PFSK-1 (cell line): ENCODE measurements around the gene ADAMTSL1.

Experiments
- POLR2AphosphoS5 ChIP-seq: IDR thresholded peaks from 2 replicates; pipeline ENCODE4 v1.6.1; 2012; ENCODE audit warnings: low read depth, mild to moderate bottlenecking, control low read depth, low read length, moderate library complexity
- SIN3A ChIP-seq: IDR thresholded peaks from 2 replicates; pipeline ENCODE4 v1.6.1; 2012; ENCODE audit warnings: mild to moderate bottlenecking, low read length, moderate library complexity, borderline replicate concordance; ENCODE audit not compliant: insufficient read depth
- TAF1 ChIP-seq: IDR thresholded peaks from 2 replicates; pipeline ENCODE4 v1.6.1; 2012; ENCODE audit warnings: low read length, control low read depth, borderline replicate concordance; ENCODE audit not compliant: insufficient read depth
- TF ChIP-seq, protein P1 (sequence below), 2 experiments: IDR thresholded peaks; 2 replicates each; pipeline versions ENCODE4 v1.6.1 to v1.8.0; 2011 to 2012; ENCODE audit warnings: low read depth in 2 of 2, low read length in 2 of 2, control low read depth in 1 of 2, inconsistent platforms in 1 of 2, mild to moderate bottlenecking in 1 of 2, moderate library complexity in 1 of 2; ENCODE audit not compliant: insufficient read depth in 1 of 2

DNA sequence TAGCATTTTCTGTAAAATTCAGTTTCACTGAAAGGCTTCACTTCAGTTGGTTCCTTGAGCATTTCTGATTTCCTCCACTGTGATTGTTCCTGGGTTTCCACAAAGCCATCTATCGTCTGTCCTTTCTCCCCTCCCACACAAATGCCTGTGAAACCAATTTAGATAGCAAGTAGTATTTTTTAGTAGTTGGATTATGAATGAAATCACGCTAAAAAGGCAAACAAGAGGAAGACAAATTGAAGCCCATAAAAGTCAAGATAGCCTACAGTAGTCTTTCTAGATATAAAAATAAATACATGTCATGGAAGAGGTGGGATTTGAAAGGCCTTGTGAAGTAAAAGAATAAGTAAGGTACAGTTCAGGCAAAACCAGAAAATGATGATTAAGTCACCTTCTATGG, 162.8 kb downstream of the ADAMTSL1 start:
- TF ChIP-seq, protein P1, sequence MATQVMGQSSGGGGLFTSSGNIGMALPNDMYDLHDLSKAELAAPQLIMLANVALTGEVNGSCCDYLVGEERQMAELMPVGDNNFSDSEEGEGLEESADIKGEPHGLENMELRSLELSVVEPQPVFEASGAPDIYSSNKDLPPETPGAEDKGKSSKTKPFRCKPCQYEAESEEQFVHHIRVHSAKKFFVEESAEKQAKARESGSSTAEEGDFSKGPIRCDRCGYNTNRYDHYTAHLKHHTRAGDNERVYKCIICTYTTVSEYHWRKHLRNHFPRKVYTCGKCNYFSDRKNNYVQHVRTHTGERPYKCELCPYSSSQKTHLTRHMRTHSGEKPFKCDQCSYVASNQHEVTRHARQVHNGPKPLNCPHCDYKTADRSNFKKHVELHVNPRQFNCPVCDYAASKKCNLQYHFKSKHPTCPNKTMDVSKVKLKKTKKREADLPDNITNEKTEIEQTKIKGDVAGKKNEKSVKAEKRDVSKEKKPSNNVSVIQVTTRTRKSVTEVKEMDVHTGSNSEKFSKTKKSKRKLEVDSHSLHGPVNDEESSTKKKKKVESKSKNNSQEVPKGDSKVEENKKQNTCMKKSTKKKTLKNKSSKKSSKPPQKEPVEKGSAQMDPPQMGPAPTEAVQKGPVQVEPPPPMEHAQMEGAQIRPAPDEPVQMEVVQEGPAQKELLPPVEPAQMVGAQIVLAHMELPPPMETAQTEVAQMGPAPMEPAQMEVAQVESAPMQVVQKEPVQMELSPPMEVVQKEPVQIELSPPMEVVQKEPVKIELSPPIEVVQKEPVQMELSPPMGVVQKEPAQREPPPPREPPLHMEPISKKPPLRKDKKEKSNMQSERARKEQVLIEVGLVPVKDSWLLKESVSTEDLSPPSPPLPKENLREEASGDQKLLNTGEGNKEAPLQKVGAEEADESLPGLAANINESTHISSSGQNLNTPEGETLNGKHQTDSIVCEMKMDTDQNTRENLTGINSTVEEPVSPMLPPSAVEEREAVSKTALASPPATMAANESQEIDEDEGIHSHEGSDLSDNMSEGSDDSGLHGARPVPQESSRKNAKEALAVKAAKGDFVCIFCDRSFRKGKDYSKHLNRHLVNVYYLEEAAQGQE (IDR thresholded peaks at IDR 0.05; ENCODE audit: insufficient read depth in 1 of 2, low read depth in 2 of 2, low read length in 2 of 2), result no peak
- TF ChIP-seq POLR2AphosphoS5 (no peak), TAF1 (no peak), SIN3A (no peak)
